Lung (tissue), 16 donors: ENCODE data around the gene ZGPAT. TPM values are rescaled to one million over a fixed set of nuclear protein-coding genes. Genes with fewer than 3 reads are reported as not detected.
"Not testable (repeated sequence)": the region's sequence is repeated elsewhere in the genome, so short reads cannot be mapped to it uniquely, and the experiment has no call there.

ENCODE experiments used
- ATAC-seq: fragments of 200-7000 bp; cut with Tn5 transposase; one replicate; pipeline ENCODE4 v1.9.1; 2020; ENCODE audit warnings: moderate number of reproducible peaks; ENCODE audit not compliant: insufficient read depth, low FRiP score
- DNase-seq, 3 donors: peaks; one replicate each; pipeline ENCODE4 v3.0.0-alpha.2; 2013 to 2017
- H3K27ac ChIP-seq, 2 donors: one replicate each; pipeline ENCODE4 v1.5.1; 2013; ENCODE audit warnings: mild to moderate bottlenecking in 2 of 2, moderate library complexity in 2 of 2, control low read depth in 1 of 2, inconsistent platforms in 1 of 2, low read depth in 1 of 2, low read length in 1 of 2
- H3K27me3 ChIP-seq, 3 donors: one replicate each; pipeline ENCODE4 v1.5.1; 2013; ENCODE audit warnings: low read length in 2 of 3; ENCODE audit not compliant: control insufficient read depth in 3 of 3, insufficient read depth in 3 of 3
- H3K36me3 ChIP-seq, 4 donors: one replicate each; pipeline ENCODE4 v1.5.1; 2013; ENCODE audit warnings: low read length in 4 of 4, mild to moderate bottlenecking in 1 of 4, moderate library complexity in 1 of 4; ENCODE audit not compliant: control insufficient read depth in 4 of 4, insufficient read depth in 4 of 4
- H3K4me1 ChIP-seq, 5 donors: one replicate each; pipeline ENCODE4 v1.5.1; 2013; ENCODE audit warnings: low read length in 5 of 5, mild to moderate bottlenecking in 2 of 5, moderate library complexity in 1 of 5; ENCODE audit not compliant: control insufficient read depth in 5 of 5, insufficient read depth in 5 of 5
- H3K4me3 ChIP-seq: one replicate; pipeline ENCODE4 v1.5.1; 2013; ENCODE audit warnings: mild to moderate bottlenecking, control low read depth, moderate library complexity
- H3K9ac ChIP-seq, 2 donors: one replicate each; pipeline ENCODE4 v1.5.1; 2013; ENCODE audit warnings: low read length in 2 of 2, control low read depth in 1 of 2; ENCODE audit not compliant: insufficient read depth in 1 of 2
- H3K9me3 ChIP-seq, 4 donors: one replicate each; pipeline ENCODE4 v1.5.1; 2013; ENCODE audit warnings: low read length in 3 of 4, mild to moderate bottlenecking in 1 of 4, moderate library complexity in 1 of 4; ENCODE audit not compliant: control insufficient read depth in 4 of 4, insufficient read depth in 3 of 4
- WGBS, 2 donors: extraction: QIAGEN DNeasy Blood & Tissue Kit; methylation state at CpG; one replicate each; pipeline ENCODE4 v1.1.7; 2013; 5-methylcytosine and 5-hydroxymethylcytosine counted together
- long read RNA-seq, 5 donors: transcript quantifications; one replicate each; lab custom pipeline, GENCODE V29; 2026
- polyA plus RNA-seq, 2 donors: library from polyadenylated mRNA; stranded (reverse); fragments of 200-250 nt; gene quantifications; one replicate each; pipeline ENCODE4 v1.2.1, GENCODE V29; 2013
- total RNA-seq, 2 donors: library from RNA; depleted of rRNA in 1 of 2; stranded (reverse); fragments of >200 nt in 1 of 2; gene quantifications; one replicate each; pipeline ENCODE4 v1.2.1, GENCODE V29; 2014 to 2021
- TF ChIP-seq, protein P1 (sequence below): IDR thresholded peaks from 2 replicates; pipeline ENCODE4 v1.5.1; 2012; ENCODE audit warnings: mild to moderate bottlenecking; ENCODE audit errors: control extremely low read depth, extremely low read depth
- donor health status: control.
- donor health status: control.
- donor health status: Bipolar disorder and iron deficiency.
- donor health status: healthy.
- donor health status: DM: yes; HTN: yes; CAD: no.

ZGPAT gene
- total RNA-seq, result 10 to 100 TPM; 18.3 to 32.9 TPM
- 10 to 100 TPM; 34.5 to 45.0 TPM for polyA plus RNA-seq
- long read RNA-seq, donor 1, transcript ZGPAT-202 (7 exons, 1,871 nt), result major isoform, 5 of 5 reads
- long read RNA-seq, donor 1, partial matches to known transcripts, result 0 of 5 reads
- long read RNA-seq, donor 1, other reads (novel, unspliced or antisense), result 0 of 5 reads
- long read RNA-seq, donor 2, partial matches to known transcripts, result 0 of 3 reads
- long read RNA-seq, donor 2, other reads (novel, unspliced or antisense), result 0 of 3 reads
- long read RNA-seq, donor 3, partial matches to known transcripts, result 9 of 16 reads
- long read RNA-seq, donor 3, other reads (novel, unspliced or antisense), result 5 of 16 reads
- long read RNA-seq, donor 4, partial matches to known transcripts, result 0 of 6 reads
- long read RNA-seq, donor 4, other reads (novel, unspliced or antisense), result 0 of 6 reads
- long read RNA-seq, donor 5, partial matches to known transcripts, result 0 of 6 reads
- long read RNA-seq, donor 5, other reads (novel, unspliced or antisense), result 0 of 6 reads

DNA sequence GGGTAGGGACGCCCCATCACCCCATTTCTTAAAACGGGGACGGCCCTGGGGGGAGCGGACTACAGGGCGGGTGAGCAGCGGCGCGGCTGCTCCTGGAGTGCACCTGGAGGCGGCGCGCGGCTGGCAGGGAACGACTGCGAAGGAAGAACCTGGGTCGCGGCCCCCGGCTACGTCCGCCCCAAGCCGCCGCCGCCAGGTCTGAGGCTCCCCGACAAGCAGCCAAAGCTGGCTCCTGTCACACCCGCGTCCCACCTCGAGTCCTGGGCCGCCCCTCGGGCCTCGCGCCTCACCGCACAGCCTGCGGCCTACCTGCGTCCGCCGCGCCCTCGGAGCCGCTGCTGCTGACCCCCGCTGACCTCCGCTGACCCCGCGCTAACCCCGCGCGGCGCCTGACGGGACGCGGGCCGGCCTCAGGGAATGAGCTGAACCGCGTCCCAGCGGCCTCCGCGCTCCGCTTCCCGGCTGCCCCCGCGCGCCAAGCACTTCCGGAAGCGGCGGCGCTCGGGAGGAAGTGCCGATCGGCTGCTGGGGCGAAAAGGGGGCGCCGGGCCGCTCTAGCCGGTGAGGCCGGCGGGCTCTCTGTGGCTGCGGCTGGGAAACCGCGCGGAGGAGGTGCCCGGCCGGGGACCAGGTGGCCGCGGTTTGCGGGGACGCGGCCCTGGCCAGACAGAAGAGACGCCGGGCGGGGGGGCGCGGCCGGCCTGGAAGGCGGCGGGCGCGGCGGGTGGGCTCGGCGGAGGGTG lies at the start of gene ZGPAT, which contains the start of gene ARFRP1:
Gene ZGPAT (plus strand): TSS at position 482 of the 743 bp plus-strand sequence. CDS start 542 bp downstream, outside the sequence.
Gene ARFRP1 (minus strand): TSS at position 419 of the 743 bp plus-strand sequence. CDS start 885 bp downstream, outside the sequence.
- TF ChIP-seq, protein P1, sequence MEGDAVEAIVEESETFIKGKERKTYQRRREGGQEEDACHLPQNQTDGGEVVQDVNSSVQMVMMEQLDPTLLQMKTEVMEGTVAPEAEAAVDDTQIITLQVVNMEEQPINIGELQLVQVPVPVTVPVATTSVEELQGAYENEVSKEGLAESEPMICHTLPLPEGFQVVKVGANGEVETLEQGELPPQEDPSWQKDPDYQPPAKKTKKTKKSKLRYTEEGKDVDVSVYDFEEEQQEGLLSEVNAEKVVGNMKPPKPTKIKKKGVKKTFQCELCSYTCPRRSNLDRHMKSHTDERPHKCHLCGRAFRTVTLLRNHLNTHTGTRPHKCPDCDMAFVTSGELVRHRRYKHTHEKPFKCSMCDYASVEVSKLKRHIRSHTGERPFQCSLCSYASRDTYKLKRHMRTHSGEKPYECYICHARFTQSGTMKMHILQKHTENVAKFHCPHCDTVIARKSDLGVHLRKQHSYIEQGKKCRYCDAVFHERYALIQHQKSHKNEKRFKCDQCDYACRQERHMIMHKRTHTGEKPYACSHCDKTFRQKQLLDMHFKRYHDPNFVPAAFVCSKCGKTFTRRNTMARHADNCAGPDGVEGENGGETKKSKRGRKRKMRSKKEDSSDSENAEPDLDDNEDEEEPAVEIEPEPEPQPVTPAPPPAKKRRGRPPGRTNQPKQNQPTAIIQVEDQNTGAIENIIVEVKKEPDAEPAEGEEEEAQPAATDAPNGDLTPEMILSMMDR, result no peak
- peak; percentile 81 to 89 (median 84) for DNase-seq
- WGBS, 2 donors, result 0 to 1% methylated on average over 83 to 98 of the region's 98 CpGs

DNA sequence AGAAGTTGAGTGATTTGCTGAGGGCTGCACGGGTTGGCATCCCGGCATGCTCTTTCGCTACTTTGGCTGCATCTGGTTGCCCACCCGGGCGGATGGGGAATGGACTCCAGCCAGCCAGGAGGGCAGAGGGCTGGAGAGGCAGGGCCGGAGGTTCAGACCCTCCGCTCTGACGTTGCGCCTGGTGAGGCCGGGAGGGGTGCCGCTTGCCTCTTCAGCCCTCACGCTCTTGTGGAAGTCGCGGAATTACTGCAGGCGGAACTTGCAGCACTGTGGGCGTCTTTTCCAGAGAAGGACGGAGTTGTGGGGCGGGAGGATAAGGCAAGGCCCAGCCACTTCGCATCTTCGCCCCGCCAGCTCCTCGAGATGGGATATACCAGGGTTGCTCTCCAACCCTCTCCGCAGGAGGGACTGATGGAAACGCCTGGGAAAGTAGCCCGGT lies 49.1 kb upstream of the ZGPAT start:
- H3K4me1 ChIP-seq, result peaks cover 0 to 27% (median 11%) of the 10 kb centered on the region in 5 donors
- H3K9me3 ChIP-seq, result no peaks in the 10 kb centered on the region
- H3K27ac ChIP-seq, result peak overlapping the region; percentile 59 to 86
- ATAC-seq (peak; percentile 5), DNase-seq (no peak)
- WGBS, 2 donors, result 3% methylated on average over 25 of the region's 25 CpGs
- peak overlapping the region; percentile 73 for H3K4me3 ChIP-seq
- H3K9ac ChIP-seq, result no peak overlapping the region
- no peaks in the 10 kb centered on the region for H3K27me3 ChIP-seq
- TF ChIP-seq, protein P1, result no peak
- H3K36me3 ChIP-seq, result peaks cover 0 to 30% (median 10%) of the 10 kb centered on the region in 4 donors

More for the DNA sequence above, at the start of gene ZGPAT, which contains the start of gene ARFRP1:
- Histone ChIP-seq H3K9me3 (no peaks in the 10 kb centered on the region), H3K9ac (peak within 1 kb of the TSS; percentile 46 to 68), H3K36me3 (peaks cover 6 to 36% (median 22%) of the 10 kb centered on the region in 4 donors), H3K4me3 (peak within 1 kb of the TSS; percentile 94), H3K27ac (peak within 1 kb of the TSS; percentile 94 to 95), H3K27me3 (no peaks in the 10 kb centered on the region), H3K4me1 (peaks cover 0 to 16% (median 8%) of the 10 kb centered on the region in 5 donors)
- ATAC-seq, result peak; percentile 94

DNA sequence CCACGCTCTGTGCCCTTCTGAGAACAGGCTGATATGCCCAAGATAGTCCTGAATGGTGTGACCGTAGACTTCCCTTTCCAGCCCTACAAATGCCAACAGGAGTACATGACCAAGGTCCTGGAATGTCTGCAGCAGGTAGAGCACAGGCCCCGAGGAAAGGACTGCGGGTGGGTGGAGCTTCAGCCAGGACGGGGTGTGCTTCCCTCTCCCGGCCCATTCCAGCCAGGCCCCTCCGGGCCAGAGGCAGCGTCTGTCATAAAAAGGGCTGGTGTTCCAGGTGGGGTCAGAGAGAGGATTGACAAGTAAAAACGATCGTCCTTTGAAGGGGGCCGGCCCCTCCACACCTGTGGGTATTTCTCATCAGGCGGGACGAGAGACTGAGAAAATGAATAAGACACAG lies 48.5 kb upstream of the ZGPAT start:
- no peaks in the 10 kb centered on the region for H3K9me3 ChIP-seq
- TF ChIP-seq, protein P1, result no peak
- H3K36me3 ChIP-seq, result peaks cover 0 to 36% (median 10%) of the 10 kb centered on the region in 4 donors
- H3K27me3 ChIP-seq, result no peaks in the 10 kb centered on the region
- no peak for ATAC-seq
- WGBS, 2 donors, result 70 to 85% methylated on average over 13 of the region's 13 CpGs
- peaks cover 0 to 21% (median 10%) of the 10 kb centered on the region in 5 donors for H3K4me1 ChIP-seq
- peak overlapping the region; percentile 73 for H3K4me3 ChIP-seq
- no peak for DNase-seq
- peak overlapping the region in 1 of 2 donors; percentile 86 for H3K27ac ChIP-seq
- peak overlapping the region in 1 of 2 donors; percentile 0 for H3K9ac ChIP-seq

- not testable (repeated sequence) for H3K9ac ChIP-seq, DNase-seq, H3K4me3 ChIP-seq, H3K27me3 ChIP-seq, H3K9me3 ChIP-seq, ATAC-seq, H3K27ac ChIP-seq
- H3K36me3 ChIP-seq, result peaks cover 0 to 41% (median 10%) of the 10 kb centered on the region in 4 donors
- WGBS, 2 donors, result 85 to 97% methylated on average over 10 of the region's 10 CpGs
- H3K4me1 ChIP-seq, result peaks cover 0 to 19% (median 10%) of the 10 kb centered on the region in 5 donors
These were observed 47.7 kb upstream of the ZGPAT start for GRCh38 chr20:63660174-63660573.
